ENCODE data around the gene PARL.

Gene PARL

GRCh38 chr3:183913580-183913920, 28.9 kb upstream of the PARL start:
- TF ChIP-seq CTCF (IDR thresholded peaks at IDR 0.05; ENCODE audit: low read depth, low read length) = no peak
- DNase-seq (ENCODE audit: low read depth in 2 of 2) = no peak
- H3K4me3 ChIP-seq (replicated peaks in 1 of 2; ENCODE audit: low read depth in 2 of 2, low read length in 2 of 2) = no peak overlapping the region

DNA sequence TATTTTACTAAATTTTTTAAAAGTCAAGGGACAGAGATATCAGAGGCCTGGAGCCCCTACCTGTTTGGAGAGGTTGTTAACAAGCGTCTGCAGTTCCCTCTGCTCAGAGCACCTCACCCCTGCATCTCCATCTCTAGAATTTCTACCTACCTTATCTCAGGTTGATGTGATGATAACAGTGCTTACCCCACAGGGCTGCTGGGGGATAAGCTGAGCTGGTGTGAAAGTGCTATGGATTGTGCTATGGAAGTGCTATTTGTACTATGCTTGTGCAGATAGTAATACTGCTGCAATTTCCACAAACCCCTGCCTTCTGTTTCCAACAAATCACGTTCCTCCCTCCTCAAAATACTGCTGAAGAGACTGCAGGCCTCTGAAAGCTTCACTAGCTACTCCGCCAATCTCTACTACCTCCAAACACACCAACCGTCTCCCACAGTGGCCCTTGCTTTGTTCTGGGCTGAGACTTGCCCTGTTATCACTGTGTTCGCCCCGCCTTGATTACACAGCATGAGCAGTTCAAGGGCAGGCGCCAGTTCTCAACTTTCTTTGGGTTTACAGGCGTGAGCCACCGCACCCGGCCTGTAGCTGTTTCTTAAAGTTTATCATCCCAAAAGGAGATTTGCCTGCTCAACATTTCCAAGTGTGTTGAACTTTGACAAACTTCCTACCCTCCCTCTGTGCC, 28.4 kb upstream of the PARL start:
- no peak overlapping the region for H3K4me3 ChIP-seq (replicated peaks in 1 of 2; ENCODE audit: low read depth in 2 of 2, low read length in 2 of 2)
- TF ChIP-seq CTCF (IDR thresholded peaks at IDR 0.05; ENCODE audit: low read depth, low read length) = no peak
- DNase-seq (ENCODE audit: low read depth in 2 of 2) = no peak

GRCh38 chr3:183911763-183912506, 27.3 kb upstream of the PARL start:
- DNase-seq (ENCODE audit: low read depth in 2 of 2) = no peak
- no peak for TF ChIP-seq CTCF (IDR thresholded peaks at IDR 0.05; ENCODE audit: low read depth, low read length)
- H3K4me3 ChIP-seq (replicated peaks in 1 of 2; ENCODE audit: low read depth in 2 of 2, low read length in 2 of 2) = no peak overlapping the region

- TF ChIP-seq CTCF (IDR thresholded peaks at IDR 0.05; ENCODE audit: low read depth, low read length) = no peak
- no peak for DNase-seq (ENCODE audit: low read depth in 2 of 2)
- no peak overlapping the region for H3K4me3 ChIP-seq (replicated peaks in 1 of 2; ENCODE audit: low read depth in 2 of 2, low read length in 2 of 2)
Observed at GRCh38 chr3:183911087-183911486, 26.4 kb upstream of the PARL start.

- H3K4me3 ChIP-seq (replicated peaks in 1 of 2; ENCODE audit: low read depth in 2 of 2, low read length in 2 of 2) = no peak overlapping the region
- TF ChIP-seq CTCF (IDR thresholded peaks at IDR 0.05; ENCODE audit: low read depth, low read length) = no peak
- no peak for DNase-seq (ENCODE audit: low read depth in 2 of 2)
Observed at GRCh38 chr3:183909030-183909600, 24.4 kb upstream of the PARL start.

GRCh38 chr3:183907911-183908331, 23.2 kb upstream of the PARL start:
- no peak overlapping the region for H3K4me3 ChIP-seq (replicated peaks in 1 of 2; ENCODE audit: low read depth in 2 of 2, low read length in 2 of 2)
- no peak for DNase-seq (ENCODE audit: low read depth in 2 of 2)
- TF ChIP-seq CTCF (IDR thresholded peaks at IDR 0.05; ENCODE audit: low read depth, low read length) = no peak
